HG03039 (cell line): ENCODE data around the gene TRHDE.
A peak's percentile ranks its signal among the peaks of the same experiment; 100 is the strongest.

Source experiments
- ATAC-seq: cut with Tn5 transposase; IDR thresholded peaks from one replicate; pipeline ENCODE4 v1.9.1; 2021; ENCODE audit warnings: mild to moderate bottlenecking, moderate library complexity; ENCODE audit not compliant: unreplicated experiment

The TRHDE gene

GRCh38 chr12:72315858-72316257 lies 43.7 kb downstream of the TRHDE start:
- ATAC-seq = no peak

DNA sequence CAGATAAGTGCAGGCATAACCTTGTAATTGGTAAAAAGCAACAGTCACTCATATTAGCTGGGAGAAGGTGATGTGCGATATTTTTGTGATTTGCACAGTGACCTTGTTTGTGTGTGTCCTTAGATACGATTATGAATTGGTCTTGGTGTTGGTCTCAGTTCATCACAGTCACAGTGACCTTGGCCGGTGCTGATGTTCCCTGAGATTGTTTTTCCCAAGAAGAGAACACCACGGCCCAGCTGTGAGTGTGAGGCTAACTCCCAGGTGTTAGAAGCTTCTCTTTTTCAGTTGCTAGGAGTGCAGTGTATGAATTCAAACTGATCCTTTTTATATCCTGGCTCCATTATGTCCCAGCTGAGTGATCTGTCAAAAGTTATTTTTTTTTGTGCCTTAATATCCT lies 46.2 kb downstream of the TRHDE start:
- ATAC-seq = no peak

DNA sequence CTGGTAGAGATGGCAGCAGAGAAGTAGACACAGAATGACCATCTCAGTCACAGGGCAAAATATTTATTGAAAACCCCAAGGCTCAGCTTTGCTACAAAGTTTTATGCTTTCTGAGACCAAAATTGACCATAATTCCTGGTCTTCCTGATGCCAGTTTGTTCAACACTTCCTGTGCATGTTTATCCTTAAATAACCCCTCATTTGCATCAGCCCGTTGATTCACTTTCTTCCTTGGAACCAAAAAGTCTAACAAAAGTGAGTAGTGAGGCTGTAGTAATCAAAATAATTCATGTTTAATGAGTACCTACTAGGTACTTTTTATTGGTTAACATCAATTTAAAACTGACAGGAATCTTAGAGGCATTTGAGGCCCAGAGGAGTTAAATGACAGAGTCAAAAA lies 51.7 kb downstream of the TRHDE start:
- ATAC-seq = no peak

DNA sequence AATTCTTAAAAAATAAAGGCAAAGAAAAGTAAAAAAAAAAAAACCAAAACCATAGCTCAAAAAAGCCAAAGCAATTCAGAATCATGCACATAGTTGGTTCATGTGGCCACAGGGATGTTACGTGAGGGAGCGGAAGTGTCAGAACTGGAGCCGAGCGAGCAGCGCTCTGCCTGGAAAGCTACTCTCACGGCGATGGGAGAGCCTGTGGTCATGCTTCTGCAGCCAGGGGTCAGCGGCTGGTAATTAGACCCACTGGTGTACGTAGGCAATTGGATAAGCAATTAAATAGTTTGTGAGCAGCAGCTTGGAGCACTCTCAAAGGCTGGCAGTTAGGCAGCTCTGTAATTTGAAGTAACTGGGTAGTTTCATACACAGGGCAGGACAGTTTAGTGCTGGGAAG lies 58.1 kb downstream of the TRHDE start:
- no peak for ATAC-seq

DNA sequence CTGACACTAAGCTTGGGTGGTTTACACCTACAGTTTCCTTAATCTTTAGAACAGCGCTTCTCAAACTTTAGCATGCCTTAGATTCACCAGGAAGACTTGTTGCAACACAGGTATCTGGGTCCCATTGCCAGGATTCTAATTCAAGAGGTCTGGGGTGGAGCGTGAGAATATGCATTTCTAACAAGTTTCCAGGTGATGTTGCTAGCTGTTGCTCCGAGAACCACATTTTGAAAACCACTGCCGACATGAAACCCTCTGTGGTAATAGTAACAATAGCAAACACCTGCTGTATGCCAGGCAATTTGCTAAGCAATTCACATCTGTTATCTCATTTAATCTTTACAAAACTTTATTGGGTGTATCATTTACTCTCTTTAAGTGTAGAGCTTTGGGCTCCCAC lies 58.6 kb downstream of the TRHDE start:
- ATAC-seq = no peak

GRCh38 chr12:72337382-72337781 lies 65.2 kb downstream of the TRHDE start:
- no peak for ATAC-seq

DNA sequence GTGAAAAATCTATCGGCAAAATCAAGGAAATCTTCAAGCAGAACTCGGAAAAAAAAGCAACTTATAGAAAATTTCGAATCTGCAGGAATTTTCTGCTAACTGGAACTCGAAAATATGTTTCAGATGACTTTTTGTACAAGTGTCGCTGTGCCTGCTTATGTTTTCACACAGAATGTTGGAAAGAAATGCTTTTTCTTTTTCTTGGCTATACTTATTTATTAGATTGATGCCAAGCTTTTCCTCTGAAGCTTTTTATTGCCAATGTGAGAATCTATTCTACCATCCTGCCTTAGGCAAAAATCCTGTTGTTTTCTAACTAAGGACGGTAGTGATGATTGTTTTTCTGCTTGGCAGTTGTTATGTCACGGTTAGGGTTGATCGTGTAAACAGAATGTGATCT lies 65.8 kb downstream of the TRHDE start:
- ATAC-seq = no peak

DNA sequence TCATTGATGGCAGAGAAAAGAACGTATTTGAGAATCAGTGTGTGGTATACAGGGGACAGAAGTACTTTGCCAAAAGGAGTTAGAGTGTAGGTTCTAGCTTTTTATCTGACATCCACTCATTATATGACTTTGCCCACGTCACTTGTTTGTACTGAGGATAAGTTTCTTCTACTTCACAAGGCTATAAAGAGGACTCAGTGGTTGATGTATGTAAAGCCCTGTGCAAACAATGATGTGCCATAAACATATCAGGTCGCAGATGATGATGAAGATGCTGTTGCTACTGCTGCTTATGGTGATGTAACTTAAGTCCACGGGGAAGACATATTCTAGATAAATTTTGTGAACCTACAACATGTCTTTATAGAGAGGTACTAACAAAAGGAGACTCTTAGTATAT lies 66.3 kb downstream of the TRHDE start:
- ATAC-seq = no peak

DNA sequence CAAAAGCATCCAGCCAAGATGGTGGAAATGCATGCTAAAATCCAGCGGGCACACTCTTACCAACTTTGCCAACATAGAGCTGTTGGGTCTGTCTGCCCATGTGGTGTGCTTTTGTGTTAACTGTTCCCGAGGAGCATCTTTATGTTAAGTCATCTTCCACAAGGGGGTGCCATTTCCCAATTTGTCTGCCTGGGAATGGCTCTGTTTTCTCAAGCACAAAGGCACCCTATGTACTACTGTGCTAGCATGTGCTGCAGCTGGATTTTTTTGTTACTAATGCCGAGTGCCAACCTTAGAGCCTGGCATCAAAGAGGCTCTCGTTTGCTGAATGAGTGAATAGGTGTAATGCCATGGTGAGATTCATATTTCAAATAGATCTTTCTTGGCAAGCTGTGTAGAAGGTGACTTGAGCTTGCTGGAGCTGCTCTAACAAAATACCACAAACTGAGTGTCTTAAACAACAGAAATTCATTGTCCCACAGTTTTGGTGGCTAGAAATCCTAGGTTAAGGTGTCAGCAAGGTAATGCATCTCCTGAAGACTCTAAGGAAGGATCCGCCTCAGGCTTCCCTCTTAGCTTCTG lies 74.3 kb downstream of the TRHDE start:
- ATAC-seq = peak; percentile 86

- ATAC-seq = no peak
Observed at GRCh38 chr12:72349491-72349890, 77.3 kb downstream of the TRHDE start.

GRCh38 chr12:72359416-72359815 lies 87.2 kb downstream of the TRHDE start:
- no peak for ATAC-seq

DNA sequence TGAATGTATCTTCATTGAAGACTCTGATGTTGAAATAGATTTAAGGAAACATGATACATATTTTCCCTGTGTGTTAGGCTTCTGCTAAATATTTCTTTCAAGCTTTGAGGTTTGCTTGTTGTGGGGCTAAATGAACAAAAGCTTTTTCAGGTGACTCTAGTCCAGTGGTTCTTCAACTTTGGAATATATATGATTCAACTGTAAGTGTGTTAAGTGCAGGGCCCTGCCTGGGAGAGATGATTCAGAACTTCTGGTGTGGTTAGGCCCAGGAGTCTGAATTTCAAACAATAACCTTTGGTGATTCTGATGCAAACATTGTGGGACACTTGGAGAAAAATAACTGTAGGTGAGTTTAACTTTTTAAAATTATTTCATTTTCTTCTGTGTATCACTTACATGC lies 93.0 kb downstream of the TRHDE start:
- ATAC-seq = no peak

- ATAC-seq = no peak
Observed at GRCh38 chr12:72366255-72366654, 94.1 kb downstream of the TRHDE start.

- no peak for ATAC-seq
Observed at GRCh38 chr12:72368298-72368697, 96.1 kb downstream of the TRHDE start.

DNA sequence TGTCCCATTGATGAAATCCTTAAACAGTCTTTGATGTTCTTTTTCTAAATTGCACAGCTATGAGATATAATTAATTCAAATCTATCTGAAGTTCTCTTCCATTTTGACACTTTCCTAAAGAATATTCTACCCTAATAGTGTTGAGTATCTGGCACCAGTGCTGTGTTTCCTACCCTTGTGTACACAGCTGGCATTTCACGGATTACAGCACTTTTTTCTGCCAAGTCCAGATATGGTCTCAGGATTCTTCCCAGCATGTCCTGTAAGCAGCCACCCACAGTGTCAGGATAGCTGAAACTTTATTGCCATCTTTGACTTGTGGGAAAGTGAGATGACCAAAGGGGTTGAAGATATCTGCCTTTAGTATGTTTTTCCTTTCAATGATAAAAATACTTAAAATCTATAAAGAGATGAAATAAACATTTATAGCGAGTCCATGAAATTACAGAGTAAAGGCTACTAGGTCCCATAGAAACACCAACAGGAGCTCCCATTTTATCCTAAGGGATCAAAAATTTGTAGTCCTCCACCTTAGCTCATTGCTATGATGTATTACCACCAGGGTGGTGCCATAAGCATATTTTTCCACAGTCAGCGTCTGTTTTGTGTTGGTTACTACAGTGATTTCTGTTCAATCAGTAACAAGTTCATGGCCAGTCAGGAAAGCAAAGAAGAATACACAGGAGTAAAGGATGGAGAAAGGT lies 96.7 kb downstream of the TRHDE start:
- no peak for ATAC-seq

- no peak for ATAC-seq
Observed at GRCh38 chr12:72369423-72369959, 97.3 kb downstream of the TRHDE start.

DNA sequence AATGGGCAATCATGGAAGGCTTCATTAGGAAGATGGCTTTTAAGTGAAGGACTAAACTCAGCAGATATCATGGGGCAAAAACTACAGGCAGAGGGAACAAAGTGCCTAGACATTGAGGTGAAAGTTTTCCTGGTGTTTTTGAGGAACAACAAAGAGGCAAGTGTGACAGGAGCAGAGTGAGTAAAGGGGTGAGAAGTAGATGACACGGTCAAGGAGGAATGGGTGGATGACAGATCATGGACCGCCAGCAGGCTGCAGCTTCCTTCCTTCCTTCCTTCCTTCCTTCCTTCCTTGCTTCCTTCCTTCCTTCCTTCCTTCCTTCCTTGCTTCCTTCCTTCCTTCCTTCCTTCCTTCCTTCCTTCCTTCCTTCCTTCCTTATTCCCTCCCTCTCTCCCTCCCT lies 108.3 kb downstream of the TRHDE start:
- ATAC-seq = no peak

- ATAC-seq = no peak
Observed at GRCh38 chr12:72388322-72388721, 116.2 kb downstream of the TRHDE start.

GRCh38 chr12:72390146-72390545 lies 118.0 kb downstream of the TRHDE start:
- no peak for ATAC-seq

DNA sequence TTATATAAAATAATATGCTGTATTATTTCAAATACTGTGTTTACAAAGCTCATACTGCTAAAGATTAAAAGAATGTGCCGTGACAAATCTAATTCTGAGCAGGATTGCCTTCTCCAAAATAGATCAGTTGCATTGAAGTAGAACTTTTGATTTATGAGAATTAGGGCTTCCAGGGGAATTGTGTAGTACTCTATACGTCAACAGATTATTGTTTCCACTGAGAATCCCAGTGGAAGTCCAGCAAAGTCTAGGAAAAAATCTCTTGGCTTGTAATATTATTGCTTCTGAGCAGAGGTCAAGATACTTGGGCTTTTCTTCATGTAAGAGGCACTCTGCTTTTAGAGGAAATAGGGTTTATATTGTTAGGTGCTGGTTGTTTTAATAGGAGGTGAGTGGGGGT lies 133.9 kb downstream of the TRHDE start:
- no peak for ATAC-seq

DNA sequence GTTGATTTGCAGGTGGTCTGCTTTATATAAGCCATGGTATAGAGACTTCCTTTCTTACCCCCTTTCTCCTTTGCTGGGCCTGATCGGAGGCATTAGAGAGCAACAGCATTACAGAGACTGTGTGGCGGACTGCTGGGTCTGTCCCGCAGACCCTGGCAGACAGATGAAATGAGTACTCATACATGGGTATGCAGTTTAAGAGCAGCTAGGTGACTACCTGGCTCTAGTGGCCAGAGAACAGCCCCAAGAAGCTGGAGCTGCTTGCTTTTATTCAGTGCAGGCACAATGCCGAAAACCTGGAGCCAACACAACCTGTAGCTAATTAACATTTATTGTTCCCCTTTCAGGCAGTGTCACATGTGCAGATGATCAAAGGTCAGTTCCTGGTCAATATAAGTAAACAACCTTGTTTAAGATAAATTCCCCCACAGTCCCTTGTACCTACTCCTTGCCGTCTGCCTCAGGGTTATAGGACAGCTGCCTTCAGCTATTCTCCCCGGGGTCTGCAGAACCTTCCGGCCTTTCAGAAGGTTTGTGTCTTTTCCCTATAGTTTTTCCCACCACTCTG lies 160.0 kb downstream of the TRHDE start:
- no peak for ATAC-seq

GRCh38 chr12:72433298-72433697 lies 161.1 kb downstream of the TRHDE start:
- no peak for ATAC-seq
